GM23248 (cell line): Measurements from ENCODE around the gene SMPDL3A. TPM values are rescaled to one million over a fixed set of nuclear protein-coding genes. Genes with fewer than 3 reads are reported as not detected.
A peak's percentile ranks its signal among the peaks of the same experiment; 100 is the strongest.

ENCODE experiments used
- DNase-seq: peaks from one replicate; pipeline ENCODE4 v3.0.0-alpha.2; 2015
- H2AFZ ChIP-seq: fragments of 200-600 bp; sonication (generic); 2 replicates; pipeline ENCODE4 v1.6.1; 2016; ENCODE audit warnings: antibody characterized with exemption
- H3F3A ChIP-seq: fragments of 200-600 bp; sonication (generic); 2 replicates; pipeline ENCODE4 v1.6.1; 2016; ENCODE audit warnings: mild to moderate bottlenecking, antibody characterized with exemption, mixed run types; ENCODE audit not compliant: insufficient read depth
- H3K27ac ChIP-seq: fragments of 200-600 bp; sonication (generic); 2 replicates; pipeline ENCODE4 v1.5.1; 2016; ENCODE audit warnings: mild to moderate bottlenecking
- H3K27me3 ChIP-seq: fragments of 200-600 bp; sonication (generic); replicated peaks from 2 replicates; pipeline ENCODE4 v1.6.1; 2016; ENCODE audit warnings: mild to moderate bottlenecking; ENCODE audit not compliant: insufficient read depth
- H3K36me3 ChIP-seq: fragments of 200-600 bp; sonication (generic); 2 replicates; pipeline ENCODE4 v1.6.1; 2016; ENCODE audit warnings: low read depth, mild to moderate bottlenecking
- H3K4me1 ChIP-seq: fragments of 200-600 bp; sonication (generic); 2 replicates; pipeline ENCODE4 v1.6.1; 2016; ENCODE audit warnings: mild to moderate bottlenecking; ENCODE audit not compliant: insufficient read depth
- H3K4me2 ChIP-seq: fragments of 200-600 bp; sonication (generic); one replicate; pipeline ENCODE4 v1.6.1; 2016; ENCODE audit warnings: mild to moderate bottlenecking; ENCODE audit not compliant: unreplicated experiment
- H3K4me3 ChIP-seq: fragments of 200-600 bp; sonication (generic); 2 replicates; pipeline ENCODE4 v1.5.1; 2016; ENCODE audit warnings: mild to moderate bottlenecking
- H3K79me2 ChIP-seq: fragments of 200-600 bp; sonication (generic); 2 replicates; pipeline ENCODE4 v1.6.1; 2016; ENCODE audit warnings: mild to moderate bottlenecking; ENCODE audit not compliant: insufficient read depth
- H3K9ac ChIP-seq: fragments of 200-600 bp; sonication (generic); 2 replicates; pipeline ENCODE4 v1.6.1; 2016; ENCODE audit warnings: mild to moderate bottlenecking
- H3K9me2 ChIP-seq: fragments of 200-600 bp; sonication (generic); 2 replicates; pipeline ENCODE4 v1.6.1; 2016; ENCODE audit warnings: mixed run types, mild to moderate bottlenecking, moderate library complexity; ENCODE audit not compliant: insufficient read depth
- H3K9me3 ChIP-seq: fragments of 200-600 bp; sonication (generic); one replicate; pipeline ENCODE4 v1.6.1; 2017; ENCODE audit warnings: low read depth
- H4K20me1 ChIP-seq: fragments of 200-600 bp; sonication (generic); 2 replicates; pipeline ENCODE4 v1.6.0; 2016; ENCODE audit not compliant: insufficient read depth
- EZH2 ChIP-seq: fragments of 200-600 bp; sonication (generic); IDR thresholded peaks from 2 replicates; pipeline ENCODE4 v1.6.1; 2018; ENCODE audit warnings: antibody characterized with exemption, mild to moderate bottlenecking; ENCODE audit not compliant: insufficient read depth, poor library complexity, severe bottlenecking
- EZH2phosphoT487 ChIP-seq: fragments of 200-600 bp; sonication (generic); IDR thresholded peaks from 2 replicates; pipeline ENCODE4 v1.6.1; 2018; ENCODE audit warnings: antibody characterized with exemption, moderate library complexity, mild to moderate bottlenecking, low read depth; ENCODE audit not compliant: insufficient read depth
- WGBS, 2 experiments: methylation state at CpG; one replicate each; pipeline ENCODE4 v1.1.6; 2015 to 2017; ENCODE audit warnings: low lambda C conversion rate in 2 of 2, low coverage in 1 of 2; ENCODE audit errors: missing lambda C conversion rate in 2 of 2; 5-methylcytosine and 5-hydroxymethylcytosine counted together
- in situ Hi-C: fragments of 300-500 bp; cut with MboI; formaldehyde crosslinking; loops from 2 replicates; pipeline ENCODE4 v1.15.0; 2020
- polyA plus RNA-seq: library from polyadenylated mRNA; unstranded; fragments of >200 nt; fragmentation: Nextera tagmentation; extraction: Ambion mirVana; gene quantifications from 2 replicates; pipeline ENCODE4 v1.2.1, GENCODE V29; 2016
- total RNA-seq: library from RNA; depleted of rRNA; stranded (reverse); fragments of >200 nt; shearing (Covaris generic); gene quantifications from 2 replicates; pipeline ENCODE4 v1.2.3, GENCODE V29; 2014

SMPDL3A gene
- total and polyA plus RNA-seq, 2 experiments from 2014 or later, result 10.8 to 15.4 TPM

DNA sequence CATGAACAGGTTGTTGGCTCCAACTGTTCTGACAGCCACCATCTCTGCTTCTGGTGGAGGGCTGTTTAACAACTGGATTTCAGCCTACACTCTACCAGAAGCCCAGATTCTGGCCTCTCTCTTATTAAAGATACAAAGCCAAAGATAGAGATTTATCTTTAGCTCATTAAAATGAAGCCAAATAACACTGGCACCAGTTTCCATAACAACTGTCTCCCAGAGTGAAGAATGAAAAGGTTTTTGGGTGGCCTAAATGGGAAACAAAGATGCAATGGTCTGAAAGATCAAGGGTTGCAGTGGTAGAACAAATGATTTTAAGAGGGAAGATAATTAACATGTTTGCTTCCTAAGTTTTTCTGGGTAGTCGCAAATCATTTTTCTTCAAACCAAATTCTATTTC, 3.2 kb upstream of the SMPDL3A start:
- Histone ChIP-seq H3K79me2 (peaks cover 6% of the 10 kb centered on the region; the same call in 1 of the 2 replicates), H3F3A (peaks cover 23% of the 10 kb centered on the region; the same call in 1 of the 2 replicates)

DNA sequence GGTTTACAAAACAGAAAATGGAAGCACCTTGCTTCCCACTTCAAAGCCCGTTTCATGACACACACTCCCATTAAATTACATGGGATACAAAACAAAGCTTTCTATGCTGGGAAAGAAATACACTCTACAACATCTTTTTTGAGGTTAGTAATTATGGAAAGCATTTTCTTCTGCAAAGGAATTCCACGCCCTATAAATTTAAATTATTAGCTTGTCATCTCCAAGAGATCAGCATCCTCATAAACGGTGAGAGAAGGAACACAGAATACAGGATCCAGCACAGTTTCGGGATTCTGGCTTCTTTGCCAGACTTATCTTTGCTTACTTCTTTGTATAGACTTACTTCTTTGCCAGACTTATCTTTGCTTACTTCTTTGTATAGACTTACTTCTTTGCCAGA, 1.3 kb upstream of the SMPDL3A start:
- in situ Hi-C loops, result no loop called here
- Histone ChIP-seq H3K79me2 (peaks cover 11% of the 10 kb centered on the region; the same call in 1 of the 2 replicates), H3K4me1 (peaks cover 10% of the 10 kb centered on the region; the same call in 1 of the 2 replicates), H3K9me2 (no peaks in the 10 kb centered on the region), H3K36me3 (no peaks in the 10 kb centered on the region), H3K9ac (no peak overlapping the region), H3K27ac (no peak overlapping the region), H3K4me3 (no peak overlapping the region), H3F3A (peaks cover 26% of the 10 kb centered on the region; the same call in 1 of the 2 replicates), H3K27me3 (peaks cover 11% of the 10 kb centered on the region), H3K9me3 (no peaks in the 10 kb centered on the region), H4K20me1 (no peaks in the 10 kb centered on the region), H3K4me2 (no peak overlapping the region), H2AFZ (no peak overlapping the region)
- DNase-seq, result no peak
- TF ChIP-seq EZH2phosphoT487, result no peak
- no peak for TF ChIP-seq EZH2
- 65 to 72% methylated on average over 4 of the region's 4 CpGs for WGBS, 2 experiments

More for the DNA sequence above, 3.2 kb upstream of the SMPDL3A start:
- H3K27ac ChIP-seq, result no peak overlapping the region
- H4K20me1 ChIP-seq, result no peaks in the 10 kb centered on the region
- no peak for DNase-seq
- H3K4me3 ChIP-seq, result no peak overlapping the region
- H3K4me1 ChIP-seq, result peaks cover 8% of the 10 kb centered on the region; the same call in 1 of the 2 replicates
- TF ChIP-seq EZH2phosphoT487, result no peak
- TF ChIP-seq EZH2, result no peak
- in situ Hi-C loops, result no loop called here
- H3K27me3 ChIP-seq, result peaks cover 22% of the 10 kb centered on the region
- no peak overlapping the region for H2AFZ ChIP-seq
- no peaks in the 10 kb centered on the region for H3K36me3 ChIP-seq
- WGBS, 2 experiments, result 90 to 94% methylated on average over 1 of the region's 1 CpG
- no peaks in the 10 kb centered on the region for H3K9me2 ChIP-seq
- H3K9ac ChIP-seq, result no peak overlapping the region
- H3K9me3 ChIP-seq, result no peaks in the 10 kb centered on the region
- no peak overlapping the region for H3K4me2 ChIP-seq

DNA sequence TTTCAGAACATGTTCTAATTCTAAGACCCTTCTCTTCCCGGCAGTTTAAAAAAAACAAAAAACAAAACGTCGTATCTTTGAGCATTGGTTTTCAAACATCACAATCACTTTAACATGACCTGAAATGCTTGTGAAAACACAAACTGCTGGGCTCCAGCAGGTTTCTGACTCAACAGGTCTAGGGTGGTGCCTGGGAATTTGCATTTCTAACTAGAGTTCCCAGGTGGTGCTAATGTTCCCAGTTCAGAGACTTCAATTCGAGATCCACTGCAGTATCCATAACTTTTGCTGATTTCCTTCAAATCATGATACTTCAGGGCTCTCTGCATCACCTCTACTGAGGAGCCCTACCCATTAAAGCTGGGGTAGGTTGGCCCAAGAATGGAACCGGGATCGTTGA, 850 bp upstream of the SMPDL3A start:
- H3K27ac ChIP-seq, result no peak overlapping the region
- WGBS, 2 experiments, result 51 to 59% methylated on average over 6 of the region's 6 CpGs
- H3K36me3 ChIP-seq, result no peaks in the 10 kb centered on the region
- 0 out of 2 replicates have a peak overlapping the region, but pooled peaks have one; percentile 80 for H2AFZ ChIP-seq
- peak overlapping the region; percentile 95 for H3K4me2 ChIP-seq
- peaks cover 14% of the 10 kb centered on the region; the same call in 1 of the 2 replicates for H3K79me2 ChIP-seq
- H4K20me1 ChIP-seq, result no peaks in the 10 kb centered on the region
- no peak for TF ChIP-seq EZH2phosphoT487
- TF ChIP-seq EZH2, result no peak
- H3F3A ChIP-seq, result peaks cover 26% of the 10 kb centered on the region; the same call in 1 of the 2 replicates
- no peak overlapping the region for H3K4me3 ChIP-seq
- H3K4me1 ChIP-seq, result peaks cover 10% of the 10 kb centered on the region; the same call in 1 of the 2 replicates
- in situ Hi-C loops, result no loop called here
- no peaks in the 10 kb centered on the region for H3K9me3 ChIP-seq
- peaks cover 6% of the 10 kb centered on the region; the same call in 1 of the 2 replicates for H3K27me3 ChIP-seq
- H3K9ac ChIP-seq, result no peak overlapping the region
- DNase-seq, result no peak
- H3K9me2 ChIP-seq, result no peaks in the 10 kb centered on the region

DNA sequence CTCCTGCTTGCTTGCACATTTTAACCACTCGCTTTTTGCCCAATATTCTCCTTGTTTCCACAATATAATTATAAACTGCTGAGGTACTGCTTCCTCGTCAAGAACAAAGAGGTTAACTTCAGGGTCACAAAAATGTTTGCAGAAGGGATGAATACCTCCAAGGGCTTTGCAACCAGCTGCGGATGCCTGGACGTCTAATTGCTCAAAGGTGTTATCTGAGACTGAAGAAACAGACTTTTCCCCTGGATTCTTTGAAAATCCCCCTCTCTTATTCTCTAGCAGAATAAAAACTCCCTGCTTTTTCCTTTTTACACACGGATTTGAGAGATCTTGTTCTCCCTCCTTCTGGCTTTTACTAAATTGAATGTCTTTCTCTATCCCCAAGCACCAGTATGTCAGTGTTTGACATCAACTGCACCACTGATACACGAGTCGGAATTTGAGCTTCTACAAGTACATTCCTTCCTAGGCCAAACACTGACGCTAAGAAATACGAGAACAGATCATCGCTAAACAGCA, 336 bp upstream of the SMPDL3A start:
- Histone ChIP-seq H3K4me3 (peak overlapping the region; percentile 75), H3K4me1 (peaks cover 10% of the 10 kb centered on the region; the same call in 1 of the 2 replicates), H3K27ac (peak overlapping the region; percentile 74), H3K9ac (peak overlapping the region; percentile 83), H4K20me1 (no peaks in the 10 kb centered on the region), H3K36me3 (no peaks in the 10 kb centered on the region), H3K79me2 (peaks cover 19% of the 10 kb centered on the region; the same call in 1 of the 2 replicates), H3K9me3 (no peaks in the 10 kb centered on the region), H3K4me2 (peak overlapping the region; percentile 95), H2AFZ (peak overlapping the region; percentile 80), H3K27me3 (peaks cover under 1% of the 10 kb centered on the region; the same call in 1 of the 2 replicates), H3K9me2 (no peaks in the 10 kb centered on the region), H3F3A (peaks cover 26% of the 10 kb centered on the region; the same call in 1 of the 2 replicates)
- in situ Hi-C loops, result no loop called here
- no peak for TF ChIP-seq EZH2
- TF ChIP-seq EZH2phosphoT487, result no peak
- no peak for DNase-seq
- WGBS, 2 experiments, result 20 to 24% methylated on average over 10 of the region's 10 CpGs
